Measurements from ENCODE around the gene ZBTB45. TPM values are rescaled to one million over a fixed set of nuclear protein-coding genes. Genes with fewer than 3 reads are reported as not detected.

The ZBTB45 gene
- total and polyA plus RNA-seq, 3 experiments from 2014 or later: 4.8 to 16.1 (median 15.0) TPM

GRCh38 chr19:58516246-58516836, 3.3 kb downstream of the ZBTB45 start:
- Histone ChIP-seq H3K9me3 (ENCODE audit: low read length) (no peaks in the 10 kb centered on the region), H3K27me3 (ENCODE audit: insufficient read depth, low read length, poor library complexity, severe bottlenecking) (no peaks in the 10 kb centered on the region), H3K27ac (ENCODE audit: low read depth, low read length) (no peak overlapping the region), H3K4me3 (ENCODE audit: low read length) (no peak overlapping the region), H3K4me1 (ENCODE audit: insufficient read depth, low read length) (peaks cover 31% of the 10 kb centered on the region), H3K36me3 (ENCODE audit: insufficient read depth, low read length) (peaks cover 6% of the 10 kb centered on the region)
- Mint-ChIP-seq H3K27me3 (peaks cover 0 to 3% of the 10 kb centered on the region in 2 donors), H3K4me1 (peaks cover 41 to 60% (median 43%) of the 10 kb centered on the region in 3 donors), H3K9me3 (no peaks in the 10 kb centered on the region), H3K36me3 (peaks cover 0 to 29% (median 4%) of the 10 kb centered on the region in 3 donors), H3K4me3 (peak overlapping the region in 1 of 7 donors; percentile 53), H3K27ac (peak overlapping the region in 2 of 8 donors; percentile 26 to 81)
- ChIA-PET CTCF (interaction anchor here (1.7 kb wide), 1 partner anchor 64 kb away, joined by 4 read pairs; no protein-coding TSS in a partner anchor), POLR2A (interaction anchor here (0.5 kb wide), 1 partner anchor 58 kb away, joined by 4 read pairs; no protein-coding TSS in a partner anchor)
- DNase-seq: no peak

- H3K4me1 ChIP-seq (ENCODE audit: insufficient read depth, low read length): peaks cover 28% of the 10 kb centered on the region
- H3K27ac ChIP-seq (ENCODE audit: low read depth, low read length): no peak overlapping the region
- H3K9me3 ChIP-seq (ENCODE audit: low read length): no peaks in the 10 kb centered on the region
- no peaks in the 10 kb centered on the region for H3K27me3 ChIP-seq (ENCODE audit: insufficient read depth, low read length, poor library complexity, severe bottlenecking)
- POLR2A ChIA-PET: interaction anchor here (0.6 to 1.8 kb wide), 2 partner anchors 30 to 40 kb away, joined by 4 to 7 read pairs; partner anchors contain the start of gene CHMP2A
- H3K36me3 ChIP-seq (ENCODE audit: insufficient read depth, low read length): peaks cover 6% of the 10 kb centered on the region
- Mint-ChIP-seq H3K27ac (peak overlapping the region in 5 of 8 donors; percentile 26 to 81 (median 73)), H3K36me3 (peaks cover 0 to 29% (median 4%) of the 10 kb centered on the region in 3 donors), H3K4me3 (peak overlapping the region in 4 of 7 donors; percentile 43 to 75 (median 52)), H3K4me1 (peaks cover 39 to 56% (median 40%) of the 10 kb centered on the region in 3 donors), H3K9me3 (no peaks in the 10 kb centered on the region), H3K27me3 (peaks cover 0 to 3% of the 10 kb centered on the region in 2 donors)
- CTCF ChIA-PET: interaction anchor here (1.8 to 3.6 kb wide), 3 partner anchors 15 to 65 kb away, joined by 12 to 61 read pairs (median 18); partner anchors contain the start of gene TRIM28
- no peak for DNase-seq
- no peak overlapping the region for H3K4me3 ChIP-seq (ENCODE audit: low read length)
Observed at GRCh38 chr19:58515259-58515658, 4.4 kb downstream of the ZBTB45 start.

GRCh38 chr19:58514564-58515022, 5.0 kb downstream of the ZBTB45 start:
- Histone ChIP-seq H3K27ac (ENCODE audit: low read depth, low read length) (peak overlapping the region; percentile 33), H3K9me3 (ENCODE audit: low read length) (no peaks in the 10 kb centered on the region), H3K27me3 (ENCODE audit: insufficient read depth, low read length, poor library complexity, severe bottlenecking) (no peaks in the 10 kb centered on the region), H3K4me3 (ENCODE audit: low read length) (peak overlapping the region; percentile 53), H3K4me1 (ENCODE audit: insufficient read depth, low read length) (peaks cover 25% of the 10 kb centered on the region), H3K36me3 (ENCODE audit: insufficient read depth, low read length) (peaks cover 6% of the 10 kb centered on the region)
- no peak for DNase-seq
- Mint-ChIP-seq H3K27ac (peak overlapping the region; percentile 36 to 96 (median 83)), H3K36me3 (peaks cover 0 to 27% (median 4%) of the 10 kb centered on the region in 3 donors), H3K4me1 (peaks cover 32 to 50% (median 34%) of the 10 kb centered on the region in 3 donors), H3K4me3 (peak overlapping the region; percentile 59 to 87 (median 79)), H3K9me3 (no peaks in the 10 kb centered on the region), H3K27me3 (peaks cover 0 to 2% of the 10 kb centered on the region in 2 donors)
- ChIA-PET CTCF (interaction anchor here (0.7 to 3.6 kb wide), 19 partner anchors 13 to 208 kb away, joined by 3 to 61 read pairs (median 5); partner anchors contain the start of genes CHMP2A, MZF1, TRIM28 and ZNF497), POLR2A (interaction anchor here (1.1 to 1.8 kb wide), 3 partner anchors 40 to 61 kb away, joined by 4 to 7 read pairs (median 6); partner anchors contain the start of gene CHMP2A)

- CTCF ChIA-PET: interaction anchor here (0.7 to 3.6 kb wide), 19 partner anchors 13 to 207 kb away, joined by 3 to 61 read pairs (median 5); partner anchors contain the start of genes CHMP2A, MZF1, TRIM28 and ZNF497
- peak overlapping the region; percentile 33 for H3K27ac ChIP-seq (ENCODE audit: low read depth, low read length)
- H3K4me1 ChIP-seq (ENCODE audit: insufficient read depth, low read length): peaks cover 22% of the 10 kb centered on the region
- Mint-ChIP-seq H3K36me3 (peaks cover 0 to 22% (median 4%) of the 10 kb centered on the region in 3 donors), H3K27me3 (peaks cover 0 to 1% of the 10 kb centered on the region in 2 donors), H3K27ac (peak overlapping the region; percentile 43 to 96 (median 85)), H3K4me1 (peaks cover 25 to 43% (median 27%) of the 10 kb centered on the region in 3 donors), H3K9me3 (no peaks in the 10 kb centered on the region), H3K4me3 (peak overlapping the region; percentile 76 to 92 (median 83))
- H3K4me3 ChIP-seq (ENCODE audit: low read length): peak overlapping the region; percentile 53
- peak; percentile 91 to 95 (median 94) for DNase-seq
- no peaks in the 10 kb centered on the region for H3K9me3 ChIP-seq (ENCODE audit: low read length)
- no peaks in the 10 kb centered on the region for H3K27me3 ChIP-seq (ENCODE audit: insufficient read depth, low read length, poor library complexity, severe bottlenecking)
- peaks cover 6% of the 10 kb centered on the region for H3K36me3 ChIP-seq (ENCODE audit: insufficient read depth, low read length)
- POLR2A ChIA-PET: interaction anchor here (0.5 to 1.8 kb wide), 4 partner anchors 41 to 154 kb away, joined by 4 to 7 read pairs (median 6); partner anchors contain the start of gene CHMP2A
Observed at GRCh38 chr19:58513694-58514563, 5.7 kb downstream of the ZBTB45 start.

- peaks cover 19 to 36% (median 20%) of the 10 kb centered on the region in 3 donors for H3K4me1 Mint-ChIP-seq
- H3K36me3 ChIP-seq (ENCODE audit: insufficient read depth, low read length): peaks cover 6% of the 10 kb centered on the region
- no peaks in the 10 kb centered on the region for H3K9me3 ChIP-seq (ENCODE audit: low read length)
- ChIA-PET CTCF (interaction anchor here (0.9 to 3.6 kb wide), 8 partner anchors 13 to 67 kb away, joined by 3 to 61 read pairs (median 10); partner anchors contain the start of genes CHMP2A, MZF1 and TRIM28), POLR2A (interaction anchor here (0.5 to 1.8 kb wide), 3 partner anchors 42 to 153 kb away, joined by 6 to 7 read pairs (median 7); partner anchors contain the start of gene CHMP2A)
- H3K27ac ChIP-seq (ENCODE audit: low read depth, low read length): peak overlapping the region; percentile 27
- no peak for DNase-seq
- H3K36me3 Mint-ChIP-seq: peaks cover 0 to 22% (median 4%) of the 10 kb centered on the region in 3 donors
- peak overlapping the region in 4 of 8 donors; percentile 29 to 84 (median 73) for H3K27ac Mint-ChIP-seq
- H3K4me1 ChIP-seq (ENCODE audit: insufficient read depth, low read length): peaks cover 15% of the 10 kb centered on the region
- no peak overlapping the region for H3K4me3 ChIP-seq (ENCODE audit: low read length)
- H3K4me3 Mint-ChIP-seq: peak overlapping the region in 2 of 7 donors; percentile 20 to 68
- H3K9me3 Mint-ChIP-seq: no peaks in the 10 kb centered on the region
- no peaks in the 10 kb centered on the region for H3K27me3 ChIP-seq (ENCODE audit: insufficient read depth, low read length, poor library complexity, severe bottlenecking)
- H3K27me3 Mint-ChIP-seq: peaks cover 0 to 1% of the 10 kb centered on the region in 2 donors
Observed at GRCh38 chr19:58513213-58513693, 6.4 kb downstream of the ZBTB45 start.

GRCh38 chr19:58511353-58512208, 8.0 kb downstream of the ZBTB45 start, which contains the start of gene SLC27A5:
SLC27A5 (minus strand) TSS chr19:58511992; CDS start chr19:58511955, 37 bp downstream.
- H3K36me3 Mint-ChIP-seq: peaks cover 4 to 15% (median 4%) of the 10 kb centered on the region in 3 donors
- ChIA-PET CTCF (no interaction called here), POLR2A (no interaction called here)
- Histone ChIP-seq H3K27me3 (ENCODE audit: insufficient read depth, low read length, poor library complexity, severe bottlenecking) (no peaks in the 10 kb centered on the region), H3K27ac (ENCODE audit: low read depth, low read length) (no peak within 1 kb of the TSS), H3K4me3 (ENCODE audit: low read length) (no peak within 1 kb of the TSS), H3K36me3 (ENCODE audit: insufficient read depth, low read length) (peaks cover 6% of the 10 kb centered on the region), H3K9me3 (ENCODE audit: low read length) (no peaks in the 10 kb centered on the region), H3K4me1 (ENCODE audit: insufficient read depth, low read length) (peaks cover 11% of the 10 kb centered on the region)
- peaks cover 0 to 1% of the 10 kb centered on the region in 2 donors for H3K27me3 Mint-ChIP-seq
- peak within 1 kb of the TSS in 2 of 8 donors; percentile 47 to 84 for H3K27ac Mint-ChIP-seq
- peaks cover 13 to 25% (median 15%) of the 10 kb centered on the region in 3 donors for H3K4me1 Mint-ChIP-seq
- no peak within 1 kb of the TSS for H3K4me3 Mint-ChIP-seq
- no peak for DNase-seq
- peaks cover 4 to 12% (median 10%) of the 10 kb centered on the region in 5 donors for H3K9me3 Mint-ChIP-seq

Measured in CD8-positive, alpha-beta memory T cell (primary cell).